Measurements from ENCODE around the gene AQP1. TPM values are rescaled to one million over a fixed set of nuclear protein-coding genes. Genes with fewer than 3 reads are reported as not detected.
A peak's percentile ranks its signal among the peaks of the same experiment; 100 is the strongest.

Gene AQP1
- total RNA-seq, 1 donor: 2.8 TPM

DNA sequence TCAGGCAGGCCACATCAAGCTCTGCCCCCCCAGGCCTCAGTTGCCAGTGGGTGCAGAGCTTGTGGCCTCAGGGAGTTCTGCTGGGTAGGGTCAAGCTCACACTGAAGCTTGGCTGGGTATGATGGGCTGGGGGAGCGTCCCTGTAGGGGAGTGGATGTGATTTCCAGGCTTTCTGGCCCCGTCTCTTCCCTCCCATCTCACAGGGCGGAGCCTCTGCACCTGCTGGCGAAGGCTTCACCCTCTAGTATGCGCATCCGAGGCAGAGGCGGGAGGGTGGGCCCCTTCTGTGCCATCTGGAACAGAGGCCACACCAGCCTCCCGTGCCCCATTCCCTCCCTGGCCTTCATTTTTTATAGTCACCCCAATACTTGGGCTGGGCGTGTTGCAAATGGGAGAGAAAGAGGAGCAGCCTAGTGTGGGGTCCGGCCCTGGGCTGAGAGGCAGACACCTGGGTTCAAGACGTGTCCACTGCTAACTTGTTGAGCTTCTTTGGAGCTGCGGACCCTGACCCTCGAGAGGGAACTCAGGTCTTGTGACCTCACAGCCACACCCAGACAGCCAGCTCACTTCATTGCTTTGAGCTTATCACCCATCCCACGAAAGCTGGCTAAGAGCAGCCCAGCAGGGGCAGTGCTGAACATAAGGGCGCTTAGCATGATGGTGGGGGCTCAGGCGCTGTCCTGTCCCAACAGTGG, 2.3 kb downstream of the AQP1 start:
- TF ChIP-seq, protein P1, sequence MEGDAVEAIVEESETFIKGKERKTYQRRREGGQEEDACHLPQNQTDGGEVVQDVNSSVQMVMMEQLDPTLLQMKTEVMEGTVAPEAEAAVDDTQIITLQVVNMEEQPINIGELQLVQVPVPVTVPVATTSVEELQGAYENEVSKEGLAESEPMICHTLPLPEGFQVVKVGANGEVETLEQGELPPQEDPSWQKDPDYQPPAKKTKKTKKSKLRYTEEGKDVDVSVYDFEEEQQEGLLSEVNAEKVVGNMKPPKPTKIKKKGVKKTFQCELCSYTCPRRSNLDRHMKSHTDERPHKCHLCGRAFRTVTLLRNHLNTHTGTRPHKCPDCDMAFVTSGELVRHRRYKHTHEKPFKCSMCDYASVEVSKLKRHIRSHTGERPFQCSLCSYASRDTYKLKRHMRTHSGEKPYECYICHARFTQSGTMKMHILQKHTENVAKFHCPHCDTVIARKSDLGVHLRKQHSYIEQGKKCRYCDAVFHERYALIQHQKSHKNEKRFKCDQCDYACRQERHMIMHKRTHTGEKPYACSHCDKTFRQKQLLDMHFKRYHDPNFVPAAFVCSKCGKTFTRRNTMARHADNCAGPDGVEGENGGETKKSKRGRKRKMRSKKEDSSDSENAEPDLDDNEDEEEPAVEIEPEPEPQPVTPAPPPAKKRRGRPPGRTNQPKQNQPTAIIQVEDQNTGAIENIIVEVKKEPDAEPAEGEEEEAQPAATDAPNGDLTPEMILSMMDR (IDR thresholded peaks at IDR 0.05; ENCODE audit: insufficient read depth, low read length): no peak
- no peak overlapping the region for H3K4me3 ChIP-seq (ENCODE audit: low read depth, low read length)
- DNase-seq (ENCODE audit: low read depth): no peak

- TF ChIP-seq, protein P1 (IDR thresholded peaks at IDR 0.05; ENCODE audit: insufficient read depth, low read length): no peak
- peak; percentile 42 for DNase-seq (ENCODE audit: low read depth)
- H3K4me3 ChIP-seq (ENCODE audit: low read depth, low read length): no peak overlapping the region
Measured at GRCh38 chr7:30914596-30914995, 2.9 kb downstream of the AQP1 start.

GRCh38 chr7:30915005-30915601, 3.5 kb downstream of the AQP1 start:
- TF ChIP-seq, protein P1 (IDR thresholded peaks at IDR 0.05; ENCODE audit: insufficient read depth, low read length): no peak
- DNase-seq (ENCODE audit: low read depth): peak; percentile 24

GRCh38 chr7:30915751-30916150, 4.1 kb downstream of the AQP1 start:
- H3K4me3 ChIP-seq (ENCODE audit: low read depth, low read length): no peak overlapping the region
- DNase-seq (ENCODE audit: low read depth): no peak
- TF ChIP-seq, protein P1 (IDR thresholded peaks at IDR 0.05; ENCODE audit: insufficient read depth, low read length): no peak

More at GRCh38 chr7:30915005-30915601, 3.5 kb downstream of the AQP1 start:
- H3K4me3 ChIP-seq (ENCODE audit: low read depth, low read length): no peak overlapping the region

- DNase-seq (ENCODE audit: low read depth): no peak
- TF ChIP-seq, protein P1 (IDR thresholded peaks at IDR 0.05; ENCODE audit: insufficient read depth, low read length): no peak
- no peak overlapping the region for H3K4me3 ChIP-seq (ENCODE audit: low read depth, low read length)
Measured at GRCh38 chr7:30916255-30916654, 4.6 kb downstream of the AQP1 start.

DNA sequence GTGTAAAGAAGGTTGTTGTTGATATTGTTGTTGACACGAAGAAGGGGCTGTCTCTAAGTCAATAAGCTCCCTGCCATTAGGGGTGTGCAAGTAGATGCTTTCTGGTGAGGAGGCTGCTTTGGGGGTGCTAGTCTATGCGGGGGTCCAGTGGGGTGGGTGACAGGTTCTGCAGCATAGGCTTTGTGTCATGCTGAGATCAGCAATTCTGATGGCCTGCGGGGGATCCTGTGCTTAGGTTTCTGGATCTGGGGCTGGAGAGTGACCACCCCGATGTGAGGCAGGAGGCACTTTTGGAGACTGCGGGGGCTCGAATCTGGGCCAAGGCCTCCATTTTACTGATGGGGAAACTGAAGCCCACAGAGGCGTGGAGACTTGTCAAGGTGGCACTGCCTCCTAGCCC, 5.1 kb downstream of the AQP1 start:
- TF ChIP-seq, protein P1 (IDR thresholded peaks at IDR 0.05; ENCODE audit: insufficient read depth, low read length): no peak
- H3K4me3 ChIP-seq (ENCODE audit: low read depth, low read length): no peak overlapping the region
- no peak for DNase-seq (ENCODE audit: low read depth)

Data from fibroblast of the aortic adventitia (primary cell).